Common myeloid progenitor, CD34-positive (primary cell): ENCODE data around the gene SURF4.

Experiments
- CTCF ChIA-PET: fragments of 350-600 bp; sonication (Branson Sonifier 250); formaldehyde crosslinking; loops from one replicate; lab custom pipeline; 2021; ENCODE audit warnings: antibody characterized with exemption; lab: Charles Lee
- POLR2A ChIA-PET: fragments of 350-600 bp; sonication (Branson Sonifier 250); formaldehyde crosslinking; loops from one replicate; lab custom pipeline; 2021; ENCODE audit warnings: antibody characterized with exemption; lab: Charles Lee
- DNase-seq, 3 donors: peaks; one replicate each; pipeline versions ENCODE4 v3.0.0 to v3.0.0-alpha.2; 2013
- H3K27ac ChIP-seq, 2 experiments: 1 replicate in 1 of 2; 2 replicates in 1 of 2; pipeline ENCODE4 v1.7.0; 2013; ENCODE audit warnings: inconsistent platforms in 2 of 2, low read length in 2 of 2, mild to moderate bottlenecking in 2 of 2, low read depth in 1 of 2, moderate library complexity in 1 of 2; ENCODE audit not compliant: severe bottlenecking in 2 of 2, insufficient read depth in 1 of 2, poor library complexity in 1 of 2
- H3K27me3 ChIP-seq, 5 experiments: replicated peaks in 2 of 5; 1 replicate in 3 of 5; 2 replicates in 2 of 5; pipeline versions ENCODE4 v1.6.1 to v1.7.0; 2013; ENCODE audit warnings: low read length in 4 of 5, mild to moderate bottlenecking in 2 of 5, moderate library complexity in 2 of 5, inconsistent platforms in 1 of 5; ENCODE audit not compliant: insufficient read depth in 5 of 5, control insufficient read depth in 4 of 5
- H3K36me3 ChIP-seq, 4 experiments: 1 replicate in 2 of 4; 2 replicates in 2 of 4; pipeline versions ENCODE4 v1.6.1 to v1.7.0; 2013; ENCODE audit warnings: low read length in 3 of 4, control low read depth in 1 of 4, mild to moderate bottlenecking in 1 of 4; ENCODE audit not compliant: control insufficient read depth in 4 of 4, insufficient read depth in 4 of 4
- H3K4me1 ChIP-seq, 4 experiments: 1 replicate in 3 of 4; 2 replicates in 1 of 4; pipeline versions ENCODE4 v1.6.1 to v1.7.1; 2013; ENCODE audit warnings: low read length in 3 of 4, mild to moderate bottlenecking in 3 of 4, control low read depth in 1 of 4, inconsistent platforms in 1 of 4, moderate library complexity in 1 of 4; ENCODE audit not compliant: control insufficient read depth in 4 of 4, insufficient read depth in 4 of 4; ENCODE audit errors: control extremely low read depth in 1 of 4
- H3K4me3 ChIP-seq, 7 experiments: 1 replicate in 4 of 7; 2 replicates in 3 of 7; pipeline versions ENCODE4 v1.5.1 to v1.7.0; 2013; ENCODE audit warnings: mild to moderate bottlenecking in 7 of 7, low read length in 6 of 7, moderate library complexity in 6 of 7, inconsistent platforms in 2 of 7, low read depth in 2 of 7, control low read depth in 1 of 7; ENCODE audit not compliant: insufficient read depth in 4 of 7, control insufficient read depth in 1 of 7; ENCODE audit errors: extremely low read depth in 1 of 7
- H3K9me3 ChIP-seq, 5 experiments: 1 replicate in 4 of 5; 2 replicates in 1 of 5; pipeline versions ENCODE4 v1.6.1 to v1.7.1; 2013; ENCODE audit warnings: low read length in 4 of 5, mild to moderate bottlenecking in 2 of 5, inconsistent platforms in 1 of 5, low read depth in 1 of 5, moderate library complexity in 1 of 5; ENCODE audit not compliant: control insufficient read depth in 4 of 5, insufficient read depth in 2 of 5; ENCODE audit errors: control extremely low read depth in 1 of 5
- WGBS: methylation state at CpG from one replicate; pipeline ENCODE4 v1.1.5; 2013; ENCODE audit not compliant: insufficient coverage; 5-methylcytosine and 5-hydroxymethylcytosine counted together

SURF4 gene

GRCh38 chr9:133383438-133383837 is 7.6 kb upstream of the SURF4 start:
- Histone ChIP-seq H3K27me3 (no peaks in the 10 kb centered on the region), H3K4me1 (no peaks in the 10 kb centered on the region), H3K36me3 (no peaks in the 10 kb centered on the region), H3K4me3 (no peak overlapping the region), H3K27ac (no peak overlapping the region), H3K9me3 (no peaks in the 10 kb centered on the region)
- WGBS: 100% methylated on average over 2 of the region's 3 CpGs
- no peak for DNase-seq
- ChIA-PET CTCF (interaction anchor here (1.0 kb wide), 1 partner anchor 33 kb away, joined by 3 read pairs; no protein-coding TSS in a partner anchor), POLR2A (no interaction called here)

GRCh38 chr9:133382507-133383141 is 6.8 kb upstream of the SURF4 start:
- ChIA-PET CTCF (no interaction called here), POLR2A (no interaction called here)
- DNase-seq: no peak
- no peaks in the 10 kb centered on the region for H3K27me3 ChIP-seq
- WGBS: 94% methylated on average over 4 of the region's 4 CpGs
- H3K27ac ChIP-seq: no peak overlapping the region
- H3K9me3 ChIP-seq: peaks cover 0 to 1% (median 0%) of the 10 kb centered on the region in 5 experiments
- no peaks in the 10 kb centered on the region for H3K4me1 ChIP-seq
- no peaks in the 10 kb centered on the region for H3K36me3 ChIP-seq
- H3K4me3 ChIP-seq: no peak overlapping the region

- Histone ChIP-seq H3K27me3 (no peaks in the 10 kb centered on the region), H3K36me3 (no peaks in the 10 kb centered on the region), H3K9me3 (peaks cover 0 to 1% (median 0%) of the 10 kb centered on the region in 5 experiments), H3K4me1 (peaks cover 0 to 9% (median 8%) of the 10 kb centered on the region in 4 experiments), H3K4me3 (no peak overlapping the region), H3K27ac (no peak overlapping the region)
- 92% methylated on average over 2 of the region's 4 CpGs for WGBS
- no peak for DNase-seq
- POLR2A ChIA-PET: interaction anchor here (0.6 kb wide), 1 partner anchor 62 kb away, joined by 3 read pairs; no protein-coding TSS in a partner anchor
- CTCF ChIA-PET: interaction anchor here (1.2 kb wide), 1 partner anchor 50 kb away, joined by 3 read pairs; no protein-coding TSS in a partner anchor
Observed at GRCh38 chr9:133380734-133381133, 4.9 kb upstream of the SURF4 start.

GRCh38 chr9:133379153-133380086 is 3.6 kb upstream of the SURF4 start:
- Histone ChIP-seq H3K27ac (no peak overlapping the region), H3K27me3 (no peaks in the 10 kb centered on the region), H3K9me3 (peaks cover 0 to 1% (median 0%) of the 10 kb centered on the region in 5 experiments), H3K36me3 (no peaks in the 10 kb centered on the region), H3K4me3 (no peak overlapping the region), H3K4me1 (peaks cover 6 to 18% (median 16%) of the 10 kb centered on the region in 4 experiments)
- WGBS: 93% methylated on average over 9 of the region's 14 CpGs
- ChIA-PET POLR2A (no interaction called here), CTCF (interaction anchor here (0.8 to 1.4 kb wide), 5 partner anchors 11 to 49 kb away, joined by 3 to 4 read pairs (median 3); no protein-coding TSS in a partner anchor)
- no peak for DNase-seq

GRCh38 chr9:133378408-133378962 is 2.6 kb upstream of the SURF4 start:
- ChIA-PET CTCF (interaction anchor here (0.8 to 1.4 kb wide), 4 partner anchors 12 to 21 kb away, joined by 3 to 4 read pairs (median 3); no protein-coding TSS in a partner anchor), POLR2A (no interaction called here)
- peaks cover 0 to 1% (median 0%) of the 10 kb centered on the region in 5 experiments for H3K9me3 ChIP-seq
- no peaks in the 10 kb centered on the region for H3K27me3 ChIP-seq
- H3K27ac ChIP-seq: no peak overlapping the region
- WGBS: 60% methylated on average over 1 of the region's 1 CpG
- no peak overlapping the region for H3K4me3 ChIP-seq
- no peak for DNase-seq
- peaks cover 6 to 25% (median 22%) of the 10 kb centered on the region in 4 experiments for H3K4me1 ChIP-seq
- no peaks in the 10 kb centered on the region for H3K36me3 ChIP-seq

- peaks cover 6 to 26% (median 23%) of the 10 kb centered on the region in 4 experiments for H3K4me1 ChIP-seq
- H3K9me3 ChIP-seq: peaks cover 0 to 1% (median 0%) of the 10 kb centered on the region in 5 experiments
- no peaks in the 10 kb centered on the region for H3K27me3 ChIP-seq
- POLR2A ChIA-PET: no interaction called here
- peaks cover 0 to 5% (median 3%) of the 10 kb centered on the region in 4 experiments for H3K36me3 ChIP-seq
- 89% methylated on average over 5 of the region's 6 CpGs for whole genome bisulfite sequencing
- no peak for DNase-seq
- H3K27ac ChIP-seq: no peak overlapping the region
- no peak overlapping the region for H3K4me3 ChIP-seq
- CTCF ChIA-PET: interaction anchor here (1.9 kb wide), 1 partner anchor 39 kb away, joined by 5 read pairs; the partner anchor contains the start of gene REXO4
Observed at GRCh38 chr9:133377721-133378216, 1.9 kb upstream of the SURF4 start.
